HepG2 (cell line): ENCODE data around the gene STX10. TPM values are rescaled to one million over a fixed set of nuclear protein-coding genes. Genes with fewer than 3 reads are reported as not detected.
A peak's percentile ranks its signal among the peaks of the same experiment; 100 is the strongest.

Source experiments
- CBX5 ChIP-seq: sonication (generic); formaldehyde crosslinking; IDR thresholded peaks from 2 replicates; pipeline ENCODE4 v1.4.0; 2020; ENCODE audit warnings: missing genetic modification reagents, borderline replicate concordance
- CHD4 ChIP-seq: fragments of 200-600 bp; sonication (generic); IDR thresholded peaks from 2 replicates; pipeline ENCODE4 v1.7.0; 2017; ENCODE audit warnings: mild to moderate bottlenecking, low read length, borderline replicate concordance
- DNMT3B ChIP-seq: conservative IDR thresholded peaks from 2 replicates; pipeline ENCODE4 v1.6.1; 2016; ENCODE audit warnings: missing biosample characterization, control low read depth
- ESRRA ChIP-seq: sonication (generic); formaldehyde crosslinking; IDR thresholded peaks from 2 replicates; pipeline ENCODE4 v1.5.1; 2020; ENCODE audit warnings: mild to moderate bottlenecking, low read depth, missing genetic modification reagents
- ETV5 ChIP-seq: IDR thresholded peaks from 2 replicates; pipeline ENCODE4 v1.6.1; 2018; ENCODE audit warnings: missing biosample characterization, missing genetic modification reagents, inconsistent platforms, borderline replicate concordance
- FOXC1 ChIP-seq: sonication (generic); formaldehyde crosslinking; IDR thresholded peaks from 2 replicates; pipeline ENCODE4 v1.8.0; 2022; ENCODE audit warnings: mild to moderate bottlenecking, missing genetic modification reagents, borderline replicate concordance
- HNF1A ChIP-seq, 2 experiments: sonication (generic) in 1 of 2; formaldehyde crosslinking in 1 of 2; IDR thresholded peaks; 2 replicates each; pipeline versions ENCODE4 v1.4.0 to v1.6.1; 2016 to 2020; ENCODE audit warnings: borderline replicate concordance in 1 of 2, low read depth in 1 of 2, mild to moderate bottlenecking in 1 of 2, missing genetic modification reagents in 1 of 2
- HNRNPUL1 ChIP-seq: fragments of 200-400 bp; formaldehyde crosslinking; IDR thresholded peaks from 2 replicates; pipeline ENCODE4 v1.6.1; 2017; ENCODE audit warnings: low read depth, mild to moderate bottlenecking, low read length, moderate library complexity
- MED1 ChIP-seq: sonication (generic); formaldehyde crosslinking; IDR thresholded peaks from 2 replicates; pipeline ENCODE4 v1.4.0; 2020; ENCODE audit warnings: missing genetic modification reagents
- MED13 ChIP-seq: sonication (generic); formaldehyde crosslinking; IDR thresholded peaks from 2 replicates; pipeline ENCODE4 v1.5.0; 2020; ENCODE audit warnings: missing genetic modification reagents
- MLLT10 ChIP-seq: sonication (generic); formaldehyde crosslinking; IDR thresholded peaks from 2 replicates; pipeline ENCODE4 v1.4.0; 2020; ENCODE audit warnings: missing genetic modification reagents
- NCOA5 ChIP-seq: sonication (generic); formaldehyde crosslinking; IDR thresholded peaks from 2 replicates; pipeline ENCODE4 v1.4.0; 2020; ENCODE audit warnings: missing genetic modification reagents
- NCOR1 ChIP-seq: fragments of 200-600 bp; sonication (generic); IDR thresholded peaks from 2 replicates; pipeline ENCODE4 v1.7.0; 2017; ENCODE audit warnings: antibody characterized with exemption, low read length, borderline replicate concordance
- SMAD1 ChIP-seq: sonication (generic); formaldehyde crosslinking; IDR thresholded peaks from 2 replicates; pipeline ENCODE4 v1.4.0; 2020; ENCODE audit warnings: missing genetic modification reagents, low read depth, mild to moderate bottlenecking, borderline replicate concordance
- ZGPAT ChIP-seq: IDR thresholded peaks from 2 replicates; pipeline ENCODE4 v1.6.1; 2016; ENCODE audit warnings: mild to moderate bottlenecking
- ZHX1 ChIP-seq: sonication (generic); formaldehyde crosslinking; IDR thresholded peaks from 2 replicates; pipeline ENCODE4 v1.8.1; 2022; ENCODE audit warnings: low read depth, mild to moderate bottlenecking, missing genetic modification reagents
- ZNF543 ChIP-seq: sonication (generic); formaldehyde crosslinking; IDR thresholded peaks from 2 replicates; pipeline ENCODE4 v1.4.0; 2020; ENCODE audit warnings: mild to moderate bottlenecking, missing genetic modification reagents
- ZNF589 ChIP-seq: sonication (generic); formaldehyde crosslinking; conservative IDR thresholded peaks from 2 replicates; pipeline ENCODE4 v1.8.0; 2022; ENCODE audit warnings: mild to moderate bottlenecking, moderate library complexity, missing genetic modification reagents
- ZNF747 ChIP-seq: sonication (generic); formaldehyde crosslinking; IDR thresholded peaks from 2 replicates; pipeline ENCODE4 v1.8.1; 2023; ENCODE audit warnings: missing genetic modification reagents, mild to moderate bottlenecking, borderline replicate concordance
- ZNF75D ChIP-seq: sonication (generic); formaldehyde crosslinking; IDR thresholded peaks from 2 replicates; pipeline ENCODE4 v1.8.1; 2023; ENCODE audit warnings: missing genetic modification reagents, mild to moderate bottlenecking, borderline replicate concordance
- ZNF776 ChIP-seq: sonication (generic); formaldehyde crosslinking; IDR thresholded peaks from 2 replicates; pipeline ENCODE4 v1.4.0; 2020; ENCODE audit warnings: mild to moderate bottlenecking, missing genetic modification reagents
- polyA plus RNA-seq, 8 experiments: library from polyadenylated mRNA; depleted of rRNA in 3 of 8; stranded (reverse) in 7 of 8; unstranded in 1 of 8; fragments of >200 nt; fragmentation: Illumina TruSeq in 4 of 8; extraction: Trizol in 4 of 8; gene quantifications; 2 replicates each; pipeline versions ENCODE4 v1.2.1 to v1.2.3, GENCODE V29; 2011 to 2016; ENCODE audit warnings: low read depth in 4 of 8, missing spikeins in 1 of 8, mixed read lengths in 1 of 8; ENCODE audit not compliant: insufficient read depth in 1 of 8
- total RNA-seq, 5 experiments: library from RNA; depleted of rRNA; stranded (reverse); fragments of >200 nt; fragmentation: Illumina TruSeq; extraction: Trizol; gene quantifications; 2 replicates each; pipeline ENCODE4 v1.2.3, GENCODE V29; 2016; ENCODE audit warnings: low read depth in 1 of 5

STX10 gene
- total and polyA plus RNA-seq, 2 of the 13 experiments (the other 11 are each of a cell fraction or from before 2014, with no cell fraction given), result 47.9 to 66.4 TPM

- no peak for TF ChIP-seq NCOR1
- no peak for TF ChIP-seq ZNF75D (CRISPR knock-in tag)
- TF ChIP-seq MED13, result 0 out of 2 replicates have a peak, but pooled peaks have one; percentile 49
- TF ChIP-seq NCOA5 (CRISPR knock-in tag), result no peak
- no peak for TF ChIP-seq MLLT10
- 0 out of 2 replicates have a peak, but pooled peaks have one; percentile 24 for TF ChIP-seq ZNF776 (CRISPR knock-in tag)
- TF ChIP-seq ETV5 (CRISPR knock-in tag), result peak; percentile 91
- peak; percentile 69 for TF ChIP-seq MED1 (CRISPR knock-in tag)
- no peak for TF ChIP-seq ESRRA (CRISPR knock-in tag)
- no peak for TF ChIP-seq HNRNPUL1
- no peak for TF ChIP-seq DNMT3B (CRISPR knock-in tag)
- no peak for TF ChIP-seq CHD4
- TF ChIP-seq ZHX1, result peak; percentile 44; the same call in 1 of the 2 replicates
- TF ChIP-seq ZNF543 (CRISPR knock-in tag), result 0 out of 2 replicates have a peak, but pooled peaks have one; percentile 40
- no peak for TF ChIP-seq ZNF589
- 0 out of 2 replicates have a peak, but pooled peaks have one; percentile 12 for TF ChIP-seq CBX5 (CRISPR knock-in tag)
- no peak for TF ChIP-seq ZNF747
- peak; percentile 65; the same call in 1 of the 2 replicates for TF ChIP-seq ZGPAT (CRISPR knock-in tag)
- no peak for TF ChIP-seq FOXC1 (CRISPR knock-in tag)
- TF ChIP-seq HNF1A (IDR thresholded peaks at IDR 0.05; ENCODE audit: low read depth), result no peak; the same call in 1 of the 2 replicates
- 0 out of 2 replicates have a peak, but pooled peaks have one; percentile 64 for TF ChIP-seq HNF1A (CRISPR knock-in tag; IDR thresholded peaks at IDR 0.05; ENCODE audit: borderline replicate concordance)
- TF ChIP-seq SMAD1 (CRISPR knock-in tag), result peak; percentile 37; the same call in 1 of the 2 replicates
These were observed 1.6 kb upstream of the STX10 start (continued) for GRCh38 chr19:13151605-13152355.
